ENCODE data around the gene PRDM16. TPM values are rescaled to one million over a fixed set of nuclear protein-coding genes. Genes with fewer than 3 reads are reported as not detected.

PRDM16 gene
- total RNA-seq, 1 donor: 6.5 TPM

DNA sequence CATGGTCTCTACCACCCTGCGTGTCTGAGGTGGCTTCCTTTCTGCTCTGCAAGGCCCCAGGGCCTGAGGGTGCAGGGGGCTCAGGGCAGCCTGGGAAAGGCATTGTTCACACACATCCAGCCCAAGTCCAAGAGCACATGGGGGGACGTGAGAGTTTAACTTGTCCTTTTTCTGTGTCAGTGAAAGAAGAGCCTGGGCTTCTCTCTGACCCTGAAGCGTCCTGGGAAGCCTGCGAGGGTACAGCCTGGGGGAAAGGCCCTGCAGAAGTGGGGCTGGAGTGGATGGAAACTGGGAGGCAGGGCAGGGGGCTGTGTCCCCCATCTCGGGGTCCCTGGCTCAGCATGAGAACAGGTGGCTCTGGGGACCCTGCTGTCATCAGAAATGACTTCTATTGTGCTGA, 181.6 kb downstream of the PRDM16 start:
- Histone ChIP-seq H3K27ac (ENCODE audit: low read depth, low read length) (no peak overlapping the region), H3K4me1 (ENCODE audit: insufficient read depth, low read length) (no peaks in the 10 kb centered on the region), H2AFZ (ENCODE audit: low read length) (no peak overlapping the region), H3K9me3 (ENCODE audit: low read depth, low read length) (no peaks in the 10 kb centered on the region), H3K27me3 (ENCODE audit: insufficient read depth, low read length) (no peaks in the 10 kb centered on the region), H3K4me3 (ENCODE audit: insufficient read depth, low read length) (no peak overlapping the region), H3K79me2 (ENCODE audit: insufficient read depth, low read length) (no peaks in the 10 kb centered on the region), H3K4me2 (ENCODE audit: insufficient read depth, low read length) (no peak overlapping the region), H4K20me1 (ENCODE audit: insufficient read depth, low read length) (peaks cover 3% of the 10 kb centered on the region), H3K36me3 (ENCODE audit: insufficient read depth, low read length) (no peaks in the 10 kb centered on the region)
- TF ChIP-seq, protein P1, sequence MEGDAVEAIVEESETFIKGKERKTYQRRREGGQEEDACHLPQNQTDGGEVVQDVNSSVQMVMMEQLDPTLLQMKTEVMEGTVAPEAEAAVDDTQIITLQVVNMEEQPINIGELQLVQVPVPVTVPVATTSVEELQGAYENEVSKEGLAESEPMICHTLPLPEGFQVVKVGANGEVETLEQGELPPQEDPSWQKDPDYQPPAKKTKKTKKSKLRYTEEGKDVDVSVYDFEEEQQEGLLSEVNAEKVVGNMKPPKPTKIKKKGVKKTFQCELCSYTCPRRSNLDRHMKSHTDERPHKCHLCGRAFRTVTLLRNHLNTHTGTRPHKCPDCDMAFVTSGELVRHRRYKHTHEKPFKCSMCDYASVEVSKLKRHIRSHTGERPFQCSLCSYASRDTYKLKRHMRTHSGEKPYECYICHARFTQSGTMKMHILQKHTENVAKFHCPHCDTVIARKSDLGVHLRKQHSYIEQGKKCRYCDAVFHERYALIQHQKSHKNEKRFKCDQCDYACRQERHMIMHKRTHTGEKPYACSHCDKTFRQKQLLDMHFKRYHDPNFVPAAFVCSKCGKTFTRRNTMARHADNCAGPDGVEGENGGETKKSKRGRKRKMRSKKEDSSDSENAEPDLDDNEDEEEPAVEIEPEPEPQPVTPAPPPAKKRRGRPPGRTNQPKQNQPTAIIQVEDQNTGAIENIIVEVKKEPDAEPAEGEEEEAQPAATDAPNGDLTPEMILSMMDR (IDR thresholded peaks at IDR 0.05; ENCODE audit: extremely low read depth, low read depth, low read length): no peak
- peak; percentile 87 for DNase-seq (ENCODE audit: insufficient read length, low spot score, missing footprints)

DNA sequence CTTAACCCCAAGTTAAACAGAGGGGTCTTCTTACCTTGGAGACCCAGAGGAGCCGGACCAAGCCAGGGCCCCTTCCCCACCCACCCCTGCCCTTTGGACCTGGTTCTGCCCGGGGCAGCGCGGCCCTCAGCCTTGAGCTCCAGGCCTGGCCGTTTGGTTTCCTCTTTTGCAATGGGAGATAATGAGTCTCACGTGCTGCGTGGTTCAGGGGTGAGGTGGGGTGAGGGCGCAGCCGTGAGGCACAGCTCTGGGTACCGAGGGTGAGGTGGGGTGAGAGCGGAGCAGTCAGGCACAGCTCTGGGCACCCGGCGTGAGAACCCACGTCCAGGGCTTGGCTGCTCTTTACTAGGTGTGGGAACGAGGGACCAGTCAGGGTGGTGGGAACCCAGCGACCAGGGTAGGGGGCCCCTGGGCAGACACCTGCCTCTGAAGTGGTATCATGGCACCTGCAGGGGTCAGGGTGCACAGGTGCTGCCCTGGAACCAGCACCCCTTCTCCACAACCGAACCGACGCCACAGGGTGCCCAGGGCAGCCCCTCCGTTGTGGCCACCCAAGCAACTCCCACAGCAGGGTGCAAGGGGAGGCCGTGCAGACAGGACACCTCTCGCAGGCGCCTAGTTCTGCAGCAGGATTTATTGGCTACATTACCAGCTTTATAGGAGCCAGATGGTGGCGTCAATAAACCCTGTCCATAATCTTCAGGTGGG, 182.2 kb downstream of the PRDM16 start:
- Histone ChIP-seq H3K4me1 (ENCODE audit: insufficient read depth, low read length) (no peaks in the 10 kb centered on the region), H3K36me3 (ENCODE audit: insufficient read depth, low read length) (no peaks in the 10 kb centered on the region), H3K4me3 (ENCODE audit: insufficient read depth, low read length) (no peak overlapping the region), H3K27me3 (ENCODE audit: insufficient read depth, low read length) (no peaks in the 10 kb centered on the region), H3K9me3 (ENCODE audit: low read depth, low read length) (no peaks in the 10 kb centered on the region), H2AFZ (ENCODE audit: low read length) (no peak overlapping the region), H3K79me2 (ENCODE audit: insufficient read depth, low read length) (no peaks in the 10 kb centered on the region), H3K4me2 (ENCODE audit: insufficient read depth, low read length) (no peak overlapping the region), H3K27ac (ENCODE audit: low read depth, low read length) (no peak overlapping the region), H4K20me1 (ENCODE audit: insufficient read depth, low read length) (peaks cover 3% of the 10 kb centered on the region)
- TF ChIP-seq, protein P1 (IDR thresholded peaks at IDR 0.05; ENCODE audit: extremely low read depth, low read depth, low read length): no peak
- no peak for DNase-seq (ENCODE audit: insufficient read length, low spot score, missing footprints)

DNA sequence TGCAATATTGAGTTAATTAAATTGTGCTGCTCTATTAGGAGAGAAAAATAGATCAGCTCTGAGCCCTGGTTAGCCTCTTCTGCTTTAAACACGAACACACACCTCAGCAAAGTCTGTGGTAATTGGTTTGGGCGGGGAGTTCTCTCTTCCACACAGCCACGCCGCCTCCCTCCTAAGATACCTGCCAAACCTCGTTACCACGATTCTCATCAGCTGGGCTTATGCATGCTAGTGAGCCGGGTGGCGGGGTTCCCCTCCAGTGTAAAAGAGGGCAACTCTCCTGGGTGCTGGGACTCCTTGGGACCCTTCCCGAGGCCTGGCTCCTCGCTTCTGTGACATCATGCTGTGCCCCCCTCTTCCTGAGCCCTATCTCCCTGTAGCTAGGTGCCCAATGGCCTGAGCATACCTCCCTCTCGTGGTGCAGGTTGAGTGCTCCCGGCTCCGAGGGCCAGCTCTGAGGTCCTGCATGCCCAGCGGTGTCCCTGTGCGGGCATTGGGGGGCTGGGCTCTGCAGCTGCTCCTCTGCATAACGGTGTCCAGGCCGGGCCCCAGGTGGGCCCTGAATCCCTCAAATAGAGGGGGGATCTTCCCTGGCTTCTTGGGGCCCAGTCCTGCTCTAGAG, 182.9 kb downstream of the PRDM16 start:
- no peaks in the 10 kb centered on the region for H3K4me1 ChIP-seq (ENCODE audit: insufficient read depth, low read length)
- H3K79me2 ChIP-seq (ENCODE audit: insufficient read depth, low read length): no peaks in the 10 kb centered on the region
- no peak overlapping the region for H3K27ac ChIP-seq (ENCODE audit: low read depth, low read length)
- H3K36me3 ChIP-seq (ENCODE audit: insufficient read depth, low read length): no peaks in the 10 kb centered on the region
- no peaks in the 10 kb centered on the region for H3K9me3 ChIP-seq (ENCODE audit: low read depth, low read length)
- no peak overlapping the region for H3K4me2 ChIP-seq (ENCODE audit: insufficient read depth, low read length)
- no peak overlapping the region for H3K4me3 ChIP-seq (ENCODE audit: insufficient read depth, low read length)
- peaks cover 1% of the 10 kb centered on the region for H4K20me1 ChIP-seq (ENCODE audit: insufficient read depth, low read length)
- no peak overlapping the region for H2AFZ ChIP-seq (ENCODE audit: low read length)
- TF ChIP-seq, protein P1 (IDR thresholded peaks at IDR 0.05; ENCODE audit: extremely low read depth, low read depth, low read length): no peak
- H3K27me3 ChIP-seq (ENCODE audit: insufficient read depth, low read length): no peaks in the 10 kb centered on the region
- DNase-seq (ENCODE audit: insufficient read length, low spot score, missing footprints): no peak

DNA sequence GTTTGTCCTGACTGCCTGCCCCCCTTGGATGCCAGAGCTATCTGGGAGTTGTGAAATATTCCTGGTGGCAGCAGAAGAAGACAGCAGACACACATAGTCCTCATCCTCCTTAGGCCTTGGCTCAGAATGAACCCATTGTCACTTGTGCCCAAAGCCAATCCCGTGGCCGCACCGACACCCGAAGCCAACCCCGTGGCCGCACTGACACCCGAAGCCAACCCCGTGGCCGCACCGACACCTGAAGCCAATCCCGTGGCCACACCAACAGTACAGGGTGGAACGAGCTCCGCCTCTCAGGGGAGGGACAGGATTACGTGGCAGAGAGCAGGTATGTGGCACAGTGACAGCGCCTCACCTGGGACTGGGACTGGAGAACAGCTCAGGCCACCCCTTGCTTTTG, 186.7 kb downstream of the PRDM16 start:
- peaks cover 3% of the 10 kb centered on the region for H4K20me1 ChIP-seq (ENCODE audit: insufficient read depth, low read length)
- H3K27ac ChIP-seq (ENCODE audit: low read depth, low read length): no peak overlapping the region
- TF ChIP-seq, protein P1 (IDR thresholded peaks at IDR 0.05; ENCODE audit: extremely low read depth, low read depth, low read length): no peak
- no peak overlapping the region for H3K4me3 ChIP-seq (ENCODE audit: insufficient read depth, low read length)
- H2AFZ ChIP-seq (ENCODE audit: low read length): no peak overlapping the region
- no peaks in the 10 kb centered on the region for H3K9me3 ChIP-seq (ENCODE audit: low read depth, low read length)
- no peaks in the 10 kb centered on the region for H3K27me3 ChIP-seq (ENCODE audit: insufficient read depth, low read length)
- H3K79me2 ChIP-seq (ENCODE audit: insufficient read depth, low read length): no peaks in the 10 kb centered on the region
- no peak for DNase-seq (ENCODE audit: insufficient read length, low spot score, missing footprints)
- H3K36me3 ChIP-seq (ENCODE audit: insufficient read depth, low read length): no peaks in the 10 kb centered on the region
- no peaks in the 10 kb centered on the region for H3K4me1 ChIP-seq (ENCODE audit: insufficient read depth, low read length)
- H3K4me2 ChIP-seq (ENCODE audit: insufficient read depth, low read length): no peak overlapping the region

All from osteoblast (primary cell).